Keratinocyte (primary cell): ENCODE measurements around the gene CD200R1L.

Experiments
- EZH2 ChIP-seq: IDR thresholded peaks from one replicate; pipeline ENCODE4 v1.6.1; 2012; ENCODE audit warnings: inconsistent platforms, mild to moderate bottlenecking, low read length, moderate library complexity
- TF ChIP-seq, protein P1 (sequence below), 3 experiments: IDR thresholded peaks in 1 of 3; conservative IDR thresholded peaks in 1 of 3; optimal IDR thresholded peaks in 1 of 3; 2 replicates in 2 of 3; 3 replicates in 1 of 3; pipeline versions ENCODE3 to v1.5.1; 2011; ENCODE audit warnings: low read length in 3 of 3, mild to moderate bottlenecking in 3 of 3, moderate library complexity in 2 of 3, control low read depth in 1 of 3, inconsistent platforms in 1 of 3; ENCODE audit not compliant: insufficient read depth in 2 of 3; ENCODE audit errors: extremely low read depth in 1 of 3

GRCh38 chr3:112822064-112823055 lies 24.3 kb downstream of the CD200R1L start:
- TF ChIP-seq, protein P1, sequence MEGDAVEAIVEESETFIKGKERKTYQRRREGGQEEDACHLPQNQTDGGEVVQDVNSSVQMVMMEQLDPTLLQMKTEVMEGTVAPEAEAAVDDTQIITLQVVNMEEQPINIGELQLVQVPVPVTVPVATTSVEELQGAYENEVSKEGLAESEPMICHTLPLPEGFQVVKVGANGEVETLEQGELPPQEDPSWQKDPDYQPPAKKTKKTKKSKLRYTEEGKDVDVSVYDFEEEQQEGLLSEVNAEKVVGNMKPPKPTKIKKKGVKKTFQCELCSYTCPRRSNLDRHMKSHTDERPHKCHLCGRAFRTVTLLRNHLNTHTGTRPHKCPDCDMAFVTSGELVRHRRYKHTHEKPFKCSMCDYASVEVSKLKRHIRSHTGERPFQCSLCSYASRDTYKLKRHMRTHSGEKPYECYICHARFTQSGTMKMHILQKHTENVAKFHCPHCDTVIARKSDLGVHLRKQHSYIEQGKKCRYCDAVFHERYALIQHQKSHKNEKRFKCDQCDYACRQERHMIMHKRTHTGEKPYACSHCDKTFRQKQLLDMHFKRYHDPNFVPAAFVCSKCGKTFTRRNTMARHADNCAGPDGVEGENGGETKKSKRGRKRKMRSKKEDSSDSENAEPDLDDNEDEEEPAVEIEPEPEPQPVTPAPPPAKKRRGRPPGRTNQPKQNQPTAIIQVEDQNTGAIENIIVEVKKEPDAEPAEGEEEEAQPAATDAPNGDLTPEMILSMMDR (optimal IDR thresholded peaks at IDR 0.05 in 1 of 3, IDR thresholded peaks at IDR 0.05 in 1 of 3, conservative IDR thresholded peaks at IDR 0.05 in 1 of 3; ENCODE audit: extremely low read depth in 1 of 3, insufficient read depth in 2 of 3, low read length in 3 of 3), result no peak
- TF ChIP-seq EZH2, result no peak
